T-helper 1 cell treated with Interleukin-12 subunit alpha and Interleukin-12 subunit beta and Interleukin-4 antibody, amounts not matched to agents 30 μg/mL and 1 μg/mL, for 36 hours (primary cell): ENCODE results near the gene CEP85.
"Not testable (repeated sequence)": the region's sequence is repeated elsewhere in the genome, so short reads cannot be mapped to it uniquely, and the experiment has no call there.

Experiments
- H3K27ac Mint-ChIP-seq: one replicate; pipeline ENCODE4 v1.8.0; 2021; ENCODE audit warnings: mild to moderate bottlenecking, mixed read lengths
- H3K27me3 Mint-ChIP-seq: one replicate; pipeline ENCODE4 v1.8.0; 2021; ENCODE audit warnings: low read depth, mixed read lengths
- H3K36me3 Mint-ChIP-seq: one replicate; pipeline ENCODE4 v1.8.0; 2021; ENCODE audit warnings: low read depth, mixed read lengths
- H3K4me1 Mint-ChIP-seq: one replicate; pipeline ENCODE4 v1.8.0; 2021; ENCODE audit warnings: low read depth, mixed read lengths
- H3K4me3 Mint-ChIP-seq: one replicate; pipeline ENCODE4 v1.8.0; 2021; ENCODE audit warnings: mild to moderate bottlenecking, moderate library complexity, mixed read lengths
- H3K9me3 Mint-ChIP-seq: one replicate; pipeline ENCODE4 v1.8.0; 2021; ENCODE audit warnings: mixed read lengths

Gene CEP85

GRCh38 chr1:26212726-26213125 lies 21.3 kb upstream of the CEP85 start:
- Mint-ChIP-seq H3K27me3 (peaks cover 24% of the 10 kb centered on the region), H3K27ac (no peak overlapping the region), H3K36me3 (no peaks in the 10 kb centered on the region), H3K9me3 (no peaks in the 10 kb centered on the region), H3K4me1 (no peaks in the 10 kb centered on the region), H3K4me3 (no peak overlapping the region)

- Mint-ChIP-seq H3K36me3 (no peaks in the 10 kb centered on the region), H3K27ac (no peak overlapping the region), H3K4me3 (no peak overlapping the region), H3K9me3 (no peaks in the 10 kb centered on the region), H3K4me1 (no peaks in the 10 kb centered on the region), H3K27me3 (peaks cover 24% of the 10 kb centered on the region)
Measured at GRCh38 chr1:26213335-26213905, 20.6 kb upstream of the CEP85 start.

- Mint-ChIP-seq H3K36me3 (no peaks in the 10 kb centered on the region), H3K4me1 (no peaks in the 10 kb centered on the region), H3K27ac (no peak overlapping the region)
Measured at GRCh38 chr1:26215246-26215645, 18.8 kb upstream of the CEP85 start.

GRCh38 chr1:26218906-26219494 lies 15.0 kb upstream of the CEP85 start:
- Mint-ChIP-seq H3K27me3 (peaks cover 22% of the 10 kb centered on the region), H3K36me3 (no peaks in the 10 kb centered on the region), H3K4me1 (no peaks in the 10 kb centered on the region), H3K4me3 (no peak overlapping the region), H3K27ac (no peak overlapping the region), H3K9me3 (no peaks in the 10 kb centered on the region)

More at GRCh38 chr1:26215246-26215645, 18.8 kb upstream of the CEP85 start:
- H3K9me3 Mint-ChIP-seq: no peaks in the 10 kb centered on the region
- no peak overlapping the region for H3K4me3 Mint-ChIP-seq
- H3K27me3 Mint-ChIP-seq: peaks cover 14% of the 10 kb centered on the region

- no peak overlapping the region for H3K4me3 Mint-ChIP-seq
- H3K27ac Mint-ChIP-seq: no peak overlapping the region
- peaks cover 34% of the 10 kb centered on the region for H3K27me3 Mint-ChIP-seq
- no peaks in the 10 kb centered on the region for H3K36me3 Mint-ChIP-seq
- H3K9me3 Mint-ChIP-seq: no peaks in the 10 kb centered on the region
- peaks cover under 1% of the 10 kb centered on the region for H3K4me1 Mint-ChIP-seq
Measured at GRCh38 chr1:26220199-26220912, 13.6 kb upstream of the CEP85 start.

- H3K36me3 Mint-ChIP-seq: peaks cover 4% of the 10 kb centered on the region
- no peak overlapping the region for H3K4me3 Mint-ChIP-seq
- peaks cover 7% of the 10 kb centered on the region for H3K4me1 Mint-ChIP-seq
- H3K27ac Mint-ChIP-seq: no peak overlapping the region
- H3K27me3 Mint-ChIP-seq: peaks cover 41% of the 10 kb centered on the region
- no peaks in the 10 kb centered on the region for H3K9me3 Mint-ChIP-seq
Measured at GRCh38 chr1:26221094-26221493, 12.9 kb upstream of the CEP85 start.

GRCh38 chr1:26224606-26225005 lies 9.4 kb upstream of the CEP85 start:
- Mint-ChIP-seq H3K36me3 (peaks cover 4% of the 10 kb centered on the region), H3K27ac (no peak overlapping the region), H3K4me1 (peaks cover 7% of the 10 kb centered on the region), H3K4me3 (no peak overlapping the region), H3K27me3 (peaks cover 50% of the 10 kb centered on the region), H3K9me3 (no peaks in the 10 kb centered on the region)

GRCh38 chr1:26225033-26225831 lies 8.8 kb upstream of the CEP85 start:
- Mint-ChIP-seq H3K4me3 (peak overlapping the region; percentile 79), H3K4me1 (peaks cover 7% of the 10 kb centered on the region), H3K9me3 (no peaks in the 10 kb centered on the region), H3K36me3 (peaks cover 4% of the 10 kb centered on the region), H3K27ac (peak overlapping the region; percentile 44), H3K27me3 (peaks cover 50% of the 10 kb centered on the region)

- Mint-ChIP-seq H3K4me1 (peaks cover 13% of the 10 kb centered on the region), H3K27me3 (peaks cover 28% of the 10 kb centered on the region)
- not testable (repeated sequence) for H3K36me3 Mint-ChIP-seq, H3K4me3 Mint-ChIP-seq, H3K9me3 Mint-ChIP-seq, H3K27ac Mint-ChIP-seq
Measured at GRCh38 chr1:26230682-26231081, 3.3 kb upstream of the CEP85 start.

- Mint-ChIP-seq H3K36me3 (peaks cover 5% of the 10 kb centered on the region), H3K27me3 (peaks cover 9% of the 10 kb centered on the region), H3K9me3 (no peaks in the 10 kb centered on the region), H3K4me1 (peaks cover 30% of the 10 kb centered on the region), H3K4me3 (peak overlapping the region; percentile 93), H3K27ac (peak overlapping the region; percentile 90)
Measured at GRCh38 chr1:26234644-26235370, 807 bp downstream of the CEP85 start.

- Mint-ChIP-seq H3K4me3 (peak overlapping the region; percentile 27), H3K4me1 (peaks cover 30% of the 10 kb centered on the region), H3K9me3 (no peaks in the 10 kb centered on the region), H3K27ac (peak overlapping the region; percentile 50), H3K27me3 (peaks cover 5% of the 10 kb centered on the region), H3K36me3 (peaks cover 8% of the 10 kb centered on the region)
Measured at GRCh38 chr1:26237230-26237966, 3.4 kb downstream of the CEP85 start.

GRCh38 chr1:26239936-26240335 lies 5.9 kb downstream of the CEP85 start:
- Mint-ChIP-seq H3K4me3 (no peak overlapping the region), H3K4me1 (peaks cover 26% of the 10 kb centered on the region), H3K36me3 (peaks cover 25% of the 10 kb centered on the region)

GRCh38 chr1:26252718-26253117 lies 18.7 kb downstream of the CEP85 start:
- peaks cover 9% of the 10 kb centered on the region for H3K4me1 Mint-ChIP-seq
- no peaks in the 10 kb centered on the region for H3K27me3 Mint-ChIP-seq
- H3K9me3 Mint-ChIP-seq: no peaks in the 10 kb centered on the region
- peaks cover 20% of the 10 kb centered on the region for H3K36me3 Mint-ChIP-seq
- no peak overlapping the region for H3K4me3 Mint-ChIP-seq
- H3K27ac Mint-ChIP-seq: no peak overlapping the region

More at GRCh38 chr1:26239936-26240335, 5.9 kb downstream of the CEP85 start:
- no peak overlapping the region for H3K27ac Mint-ChIP-seq
- H3K9me3 Mint-ChIP-seq: no peaks in the 10 kb centered on the region
- H3K27me3 Mint-ChIP-seq: no peaks in the 10 kb centered on the region
